Brain microvascular endothelial cell (primary cell): Measurements from ENCODE around the gene RBMX2.
"Not testable (repeated sequence)": the region's sequence is repeated elsewhere in the genome, so short reads cannot be mapped to it uniquely, and the experiment has no call there.

Experiments used
- DNase-seq: peaks from one replicate; pipeline ENCODE4 v3.0.0-alpha.2; 2020
- H3K27ac ChIP-seq: fragments of 250-450 bp; sonication (Bioruptor Pico); 2 replicates; pipeline ENCODE4 v1.5.1; 2020; ENCODE audit warnings: mild to moderate bottlenecking, moderate library complexity
- H3K27me3 ChIP-seq: fragments of 250-450 bp; sonication (Bioruptor Pico); replicated peaks from 2 replicates; pipeline ENCODE4 v1.5.1; 2020; ENCODE audit warnings: mild to moderate bottlenecking
- H3K36me3 ChIP-seq: fragments of 250-450 bp; sonication (Bioruptor Pico); replicated peaks from 2 replicates; pipeline ENCODE4 v1.5.1; 2020; ENCODE audit warnings: mild to moderate bottlenecking
- H3K4me3 ChIP-seq: 2 replicates; pipeline ENCODE4 v1.5.1; 2011; ENCODE audit warnings: low read depth, mild to moderate bottlenecking, control low read depth, low read length, moderate library complexity
- CTCF ChIP-seq: IDR thresholded peaks from 2 replicates; pipeline ENCODE4 v1.5.1; 2011; ENCODE audit warnings: low read depth, mild to moderate bottlenecking, moderate library complexity, low read length, control low read depth, inconsistent platforms; ENCODE audit errors: missing control alignments
- in situ Hi-C: cut with HindIII; loops from 2 replicates; pipeline ENCODE4 v1.10.0; 2017; ENCODE audit warnings: low sequenced_read_pairs, low pct_ligation_motif_present

The RBMX2 gene

GRCh38 chrX:130401415-130402207, at the start of gene RBMX2:
RBMX2 (plus strand) TSS chrX:130401987; CDS start chrX:130402033, 46 bp downstream.
- no peak for TF ChIP-seq CTCF
- Histone ChIP-seq H3K4me3 (peak within 1 kb of the TSS; percentile 79), H3K36me3 (no peaks in the 10 kb centered on the region), H3K27ac (peak within 1 kb of the TSS; percentile 58), H3K27me3 (no peaks in the 10 kb centered on the region)
- DNase-seq = peak; percentile 26
- in situ Hi-C loops = no loop called here

- H3K4me3 ChIP-seq, H3K27ac ChIP-seq, H3K27me3 ChIP-seq, DNase-seq, H3K36me3 ChIP-seq, in situ Hi-C loops: not testable (repeated sequence)
Measured at GRCh38 chrX:130352050-130352449, 49.7 kb upstream of the RBMX2 start.

- Histone ChIP-seq H3K4me3 (no peak overlapping the region), H3K27ac (no peak overlapping the region), H3K36me3 (no peaks in the 10 kb centered on the region), H3K27me3 (no peaks in the 10 kb centered on the region)
- no peak for DNase-seq
- no peak for TF ChIP-seq CTCF
- in situ Hi-C loops = no loop called here
Measured at GRCh38 chrX:130376077-130376476, 25.7 kb upstream of the RBMX2 start.

- DNase-seq = no peak
- Histone ChIP-seq H3K36me3 (no peaks in the 10 kb centered on the region), H3K4me3 (no peak overlapping the region), H3K27ac (no peak overlapping the region), H3K27me3 (no peaks in the 10 kb centered on the region)
- TF ChIP-seq CTCF = no peak
- in situ Hi-C loops = no loop called here
Measured at GRCh38 chrX:130378024-130378669, 23.6 kb upstream of the RBMX2 start.

GRCh38 chrX:130385520-130385919, 16.3 kb upstream of the RBMX2 start, which contains the start of gene GPR119:
GPR119 (minus strand) TSS chrX:130385674; CDS start chrX:130385447, 227 bp downstream.
- Histone ChIP-seq H3K27me3 (no peaks in the 10 kb centered on the region), H3K4me3 (no peak within 1 kb of the TSS), H3K27ac (no peak within 1 kb of the TSS), H3K36me3 (no peaks in the 10 kb centered on the region)
- in situ Hi-C loops = no loop called here
- no peak for TF ChIP-seq CTCF
- no peak for DNase-seq

DNA sequence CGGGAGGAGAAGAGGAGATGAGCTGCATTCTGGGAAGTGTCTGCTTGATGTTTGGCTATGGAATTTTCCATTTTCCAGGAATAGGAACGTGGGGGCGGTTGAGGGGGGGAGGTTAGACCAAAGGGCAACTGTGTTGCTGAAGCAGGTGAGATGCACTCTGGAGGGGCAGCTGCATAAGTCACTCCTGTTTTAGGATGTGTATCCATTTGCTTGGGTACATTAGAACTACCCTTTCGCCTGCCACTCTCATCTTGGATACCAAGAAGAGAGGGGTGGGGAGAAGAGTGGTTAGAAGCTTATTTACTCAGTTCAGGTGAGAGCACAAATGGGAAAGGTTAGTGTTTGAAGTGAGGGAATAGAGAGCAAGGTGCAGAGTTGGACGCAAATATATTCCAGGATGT, 15.4 kb upstream of the RBMX2 start:
- Histone ChIP-seq H3K36me3 (no peaks in the 10 kb centered on the region), H3K4me3 (no peak overlapping the region), H3K27me3 (no peaks in the 10 kb centered on the region), H3K27ac (no peak overlapping the region)
- in situ Hi-C loops = no loop called here
- DNase-seq = no peak
- TF ChIP-seq CTCF = no peak
